Measurements from ENCODE around the gene HIVEP1.

- TF ChIP-seq, protein P1, sequence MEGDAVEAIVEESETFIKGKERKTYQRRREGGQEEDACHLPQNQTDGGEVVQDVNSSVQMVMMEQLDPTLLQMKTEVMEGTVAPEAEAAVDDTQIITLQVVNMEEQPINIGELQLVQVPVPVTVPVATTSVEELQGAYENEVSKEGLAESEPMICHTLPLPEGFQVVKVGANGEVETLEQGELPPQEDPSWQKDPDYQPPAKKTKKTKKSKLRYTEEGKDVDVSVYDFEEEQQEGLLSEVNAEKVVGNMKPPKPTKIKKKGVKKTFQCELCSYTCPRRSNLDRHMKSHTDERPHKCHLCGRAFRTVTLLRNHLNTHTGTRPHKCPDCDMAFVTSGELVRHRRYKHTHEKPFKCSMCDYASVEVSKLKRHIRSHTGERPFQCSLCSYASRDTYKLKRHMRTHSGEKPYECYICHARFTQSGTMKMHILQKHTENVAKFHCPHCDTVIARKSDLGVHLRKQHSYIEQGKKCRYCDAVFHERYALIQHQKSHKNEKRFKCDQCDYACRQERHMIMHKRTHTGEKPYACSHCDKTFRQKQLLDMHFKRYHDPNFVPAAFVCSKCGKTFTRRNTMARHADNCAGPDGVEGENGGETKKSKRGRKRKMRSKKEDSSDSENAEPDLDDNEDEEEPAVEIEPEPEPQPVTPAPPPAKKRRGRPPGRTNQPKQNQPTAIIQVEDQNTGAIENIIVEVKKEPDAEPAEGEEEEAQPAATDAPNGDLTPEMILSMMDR (tag by site-specific recombination; IDR thresholded peaks at IDR 0.05), result no peak
- TF ChIP-seq YY1 (tag by site-specific recombination; IDR thresholded peaks at IDR 0.05) (no peak), ZNF521 (tag by site-specific recombination; IDR thresholded peaks at IDR 0.05) (no peak), GLI2 (tag by site-specific recombination; IDR thresholded peaks at IDR 0.05; ENCODE audit: borderline replicate concordance, low read depth) (no peak), ZBTB7A (tag by site-specific recombination; IDR thresholded peaks at IDR 0.05; ENCODE audit: low read depth) (no peak), RBAK (tag by site-specific recombination; IDR thresholded peaks at IDR 0.05) (no peak), ZNF221 (tag by site-specific recombination; IDR thresholded peaks at IDR 0.05; ENCODE audit: borderline replicate concordance) (no peak), ZSCAN18 (tag by site-specific recombination; IDR thresholded peaks at IDR 0.05) (no peak), PRDM1 (tag by site-specific recombination; IDR thresholded peaks at IDR 0.05) (no peak), ZNF394 (tag by site-specific recombination; IDR thresholded peaks at IDR 0.05; ENCODE audit: borderline replicate concordance) (no peak), HOXD13 (CRISPR knock-in tag; IDR thresholded peaks at IDR 0.05; ENCODE audit: borderline replicate concordance) (no peak)
- TF ChIP-seq, protein P2, sequence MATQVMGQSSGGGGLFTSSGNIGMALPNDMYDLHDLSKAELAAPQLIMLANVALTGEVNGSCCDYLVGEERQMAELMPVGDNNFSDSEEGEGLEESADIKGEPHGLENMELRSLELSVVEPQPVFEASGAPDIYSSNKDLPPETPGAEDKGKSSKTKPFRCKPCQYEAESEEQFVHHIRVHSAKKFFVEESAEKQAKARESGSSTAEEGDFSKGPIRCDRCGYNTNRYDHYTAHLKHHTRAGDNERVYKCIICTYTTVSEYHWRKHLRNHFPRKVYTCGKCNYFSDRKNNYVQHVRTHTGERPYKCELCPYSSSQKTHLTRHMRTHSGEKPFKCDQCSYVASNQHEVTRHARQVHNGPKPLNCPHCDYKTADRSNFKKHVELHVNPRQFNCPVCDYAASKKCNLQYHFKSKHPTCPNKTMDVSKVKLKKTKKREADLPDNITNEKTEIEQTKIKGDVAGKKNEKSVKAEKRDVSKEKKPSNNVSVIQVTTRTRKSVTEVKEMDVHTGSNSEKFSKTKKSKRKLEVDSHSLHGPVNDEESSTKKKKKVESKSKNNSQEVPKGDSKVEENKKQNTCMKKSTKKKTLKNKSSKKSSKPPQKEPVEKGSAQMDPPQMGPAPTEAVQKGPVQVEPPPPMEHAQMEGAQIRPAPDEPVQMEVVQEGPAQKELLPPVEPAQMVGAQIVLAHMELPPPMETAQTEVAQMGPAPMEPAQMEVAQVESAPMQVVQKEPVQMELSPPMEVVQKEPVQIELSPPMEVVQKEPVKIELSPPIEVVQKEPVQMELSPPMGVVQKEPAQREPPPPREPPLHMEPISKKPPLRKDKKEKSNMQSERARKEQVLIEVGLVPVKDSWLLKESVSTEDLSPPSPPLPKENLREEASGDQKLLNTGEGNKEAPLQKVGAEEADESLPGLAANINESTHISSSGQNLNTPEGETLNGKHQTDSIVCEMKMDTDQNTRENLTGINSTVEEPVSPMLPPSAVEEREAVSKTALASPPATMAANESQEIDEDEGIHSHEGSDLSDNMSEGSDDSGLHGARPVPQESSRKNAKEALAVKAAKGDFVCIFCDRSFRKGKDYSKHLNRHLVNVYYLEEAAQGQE (tag by site-specific recombination; IDR thresholded peaks at IDR 0.05), result no peak
- TF ChIP-seq, protein P3, sequence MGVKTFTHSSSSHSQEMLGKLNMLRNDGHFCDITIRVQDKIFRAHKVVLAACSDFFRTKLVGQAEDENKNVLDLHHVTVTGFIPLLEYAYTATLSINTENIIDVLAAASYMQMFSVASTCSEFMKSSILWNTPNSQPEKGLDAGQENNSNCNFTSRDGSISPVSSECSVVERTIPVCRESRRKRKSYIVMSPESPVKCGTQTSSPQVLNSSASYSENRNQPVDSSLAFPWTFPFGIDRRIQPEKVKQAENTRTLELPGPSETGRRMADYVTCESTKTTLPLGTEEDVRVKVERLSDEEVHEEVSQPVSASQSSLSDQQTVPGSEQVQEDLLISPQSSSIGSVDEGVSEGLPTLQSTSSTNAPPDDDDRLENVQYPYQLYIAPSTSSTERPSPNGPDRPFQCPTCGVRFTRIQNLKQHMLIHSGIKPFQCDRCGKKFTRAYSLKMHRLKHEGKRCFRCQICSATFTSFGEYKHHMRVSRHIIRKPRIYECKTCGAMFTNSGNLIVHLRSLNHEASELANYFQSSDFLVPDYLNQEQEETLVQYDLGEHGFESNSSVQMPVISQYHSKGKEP (tag by site-specific recombination; IDR thresholded peaks at IDR 0.05), result no peak
Observed at GRCh38 chr6:12137480-12137879, 125.4 kb downstream of the HIVEP1 start.

Data from HEK293 (cell line).